ENCODE data around the gene ZNF557.

ZNF557 gene

DNA sequence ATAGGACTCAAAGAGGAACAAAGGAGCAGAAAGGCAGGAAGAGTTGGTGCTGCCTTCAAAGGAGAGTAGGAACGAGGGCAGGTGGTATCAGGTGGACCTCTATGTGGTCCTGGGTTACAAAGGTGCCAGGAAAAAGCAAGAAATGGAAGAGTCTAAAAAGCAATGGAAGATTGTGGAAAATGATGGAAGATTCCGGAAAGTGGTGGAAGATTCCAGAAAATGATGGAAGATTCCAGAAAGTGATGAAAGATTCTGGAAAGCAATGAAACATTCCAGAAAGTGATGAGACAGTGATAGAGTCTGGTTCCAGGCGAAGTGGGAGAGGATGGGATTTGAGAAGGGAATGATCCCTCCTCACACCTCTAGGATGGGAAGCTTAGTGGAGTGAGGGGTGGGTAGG, 55.3 kb downstream of the ZNF557 start:
- H3K9me3 ChIP-seq (ENCODE audit: control insufficient read depth in 1 of 2, low read length in 2 of 2) = peaks cover 8 to 9% of the 10 kb centered on the region in 2 donors
- no peak overlapping the region for H3K9ac ChIP-seq (ENCODE audit: low read depth in 1 of 2, low read length in 2 of 2)
- no peak overlapping the region for H3K4me3 ChIP-seq (ENCODE audit: low read depth in 1 of 2, low read length in 2 of 2)
- no peaks in the 10 kb centered on the region for H3K4me1 ChIP-seq (ENCODE audit: control insufficient read depth in 1 of 2, insufficient read depth in 2 of 2, low read length in 2 of 2)
- H3K36me3 ChIP-seq (ENCODE audit: control insufficient read depth in 1 of 2, insufficient read depth in 2 of 2, low read length in 2 of 2) = peaks cover 41 to 70% of the 10 kb centered on the region in 2 donors
- H3K27ac ChIP-seq (ENCODE audit: low read depth, low read length) = no peak overlapping the region
- H3K27me3 ChIP-seq (ENCODE audit: control insufficient read depth in 1 of 2, insufficient read depth in 2 of 2, low read length in 2 of 2) = no peaks in the 10 kb centered on the region

DNA sequence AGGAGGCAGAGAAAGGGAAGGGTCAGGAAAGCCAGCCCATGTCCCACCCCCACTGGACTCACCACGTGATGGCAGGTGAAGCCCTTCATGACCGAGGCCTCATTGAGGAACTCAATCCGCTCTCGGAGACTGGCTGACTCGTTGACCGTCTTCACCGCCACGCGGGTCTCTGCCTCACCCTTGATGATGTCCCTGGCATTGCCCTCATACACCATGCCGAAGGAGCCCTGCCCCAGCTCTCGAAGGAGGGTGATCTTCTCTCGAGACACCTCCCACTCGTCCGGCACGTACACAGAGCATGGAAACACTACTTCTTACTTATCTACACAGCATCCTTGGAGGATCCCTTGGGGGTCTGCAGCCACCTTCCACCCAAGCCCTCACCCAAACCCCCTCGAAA, 55.7 kb downstream of the ZNF557 start:
- H3K27me3 ChIP-seq (ENCODE audit: control insufficient read depth in 1 of 2, insufficient read depth in 2 of 2, low read length in 2 of 2) = no peaks in the 10 kb centered on the region
- no peak overlapping the region for H3K9ac ChIP-seq (ENCODE audit: low read depth in 1 of 2, low read length in 2 of 2)
- no peak overlapping the region for H3K27ac ChIP-seq (ENCODE audit: low read depth, low read length)
- H3K4me1 ChIP-seq (ENCODE audit: control insufficient read depth in 1 of 2, insufficient read depth in 2 of 2, low read length in 2 of 2) = no peaks in the 10 kb centered on the region
- H3K36me3 ChIP-seq (ENCODE audit: control insufficient read depth in 1 of 2, insufficient read depth in 2 of 2, low read length in 2 of 2) = peaks cover 44 to 72% of the 10 kb centered on the region in 2 donors
- H3K4me3 ChIP-seq (ENCODE audit: low read depth in 1 of 2, low read length in 2 of 2) = no peak overlapping the region
- H3K9me3 ChIP-seq (ENCODE audit: control insufficient read depth in 1 of 2, low read length in 2 of 2) = peaks cover 8 to 9% of the 10 kb centered on the region in 2 donors

DNA sequence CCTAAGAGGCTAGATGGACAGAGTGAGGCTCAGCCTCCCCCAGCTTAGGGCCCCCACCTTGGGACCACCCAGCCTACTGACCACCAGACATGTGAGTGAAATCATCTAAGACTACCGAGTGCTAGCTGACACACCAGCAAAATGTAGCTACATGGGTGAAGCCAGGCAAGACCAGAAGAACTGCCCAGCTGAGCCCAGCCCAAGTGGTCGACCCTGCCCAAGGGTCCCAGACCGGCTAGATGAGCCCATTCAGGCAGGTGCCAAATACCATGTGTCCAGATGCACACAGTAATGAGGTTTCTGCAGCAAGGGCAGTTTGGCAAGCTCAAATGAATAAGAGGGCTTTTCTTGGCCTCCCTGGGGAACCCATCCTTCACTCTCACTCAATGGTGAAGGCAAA, 56.6 kb downstream of the ZNF557 start:
- Histone ChIP-seq H3K36me3 (ENCODE audit: control insufficient read depth in 1 of 2, insufficient read depth in 2 of 2, low read length in 2 of 2) (peaks cover 41 to 69% of the 10 kb centered on the region in 2 donors), H3K9me3 (ENCODE audit: control insufficient read depth in 1 of 2, low read length in 2 of 2) (peaks cover 8 to 9% of the 10 kb centered on the region in 2 donors), H3K4me1 (ENCODE audit: control insufficient read depth in 1 of 2, insufficient read depth in 2 of 2, low read length in 2 of 2) (no peaks in the 10 kb centered on the region), H3K27me3 (ENCODE audit: control insufficient read depth in 1 of 2, insufficient read depth in 2 of 2, low read length in 2 of 2) (no peaks in the 10 kb centered on the region), H3K9ac (ENCODE audit: low read depth in 1 of 2, low read length in 2 of 2) (no peak overlapping the region), H3K27ac (ENCODE audit: low read depth, low read length) (no peak overlapping the region), H3K4me3 (ENCODE audit: low read depth in 1 of 2, low read length in 2 of 2) (peak overlapping the region in 1 of 2 donors; percentile 13)

DNA sequence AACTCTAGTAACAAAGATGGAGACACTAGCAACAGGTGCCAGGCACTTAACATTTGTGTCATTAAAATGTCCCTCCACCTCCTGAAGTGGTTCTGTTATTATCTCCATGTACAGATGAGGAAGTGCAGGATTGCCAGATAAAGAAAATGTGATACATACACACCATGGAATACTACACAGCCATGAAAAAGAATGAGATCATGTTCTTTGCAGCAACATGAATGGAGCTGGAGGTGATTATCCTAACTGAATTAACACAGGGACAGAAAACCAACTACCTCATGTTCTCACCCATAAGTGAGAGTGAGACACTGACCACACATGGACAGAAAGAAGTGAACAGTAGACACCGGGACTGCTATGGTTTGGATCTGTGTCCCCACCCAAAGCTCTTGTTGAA, 60.5 kb downstream of the ZNF557 start:
- H3K27me3 ChIP-seq (ENCODE audit: control insufficient read depth in 1 of 2, insufficient read depth in 2 of 2, low read length in 2 of 2) = no peaks in the 10 kb centered on the region
- H3K4me1 ChIP-seq (ENCODE audit: control insufficient read depth in 1 of 2, insufficient read depth in 2 of 2, low read length in 2 of 2) = no peaks in the 10 kb centered on the region
- H3K36me3 ChIP-seq (ENCODE audit: control insufficient read depth in 1 of 2, insufficient read depth in 2 of 2, low read length in 2 of 2) = peaks cover 31 to 55% of the 10 kb centered on the region in 2 donors
- no peak overlapping the region for H3K27ac ChIP-seq (ENCODE audit: low read depth, low read length)
- H3K9ac ChIP-seq (ENCODE audit: low read depth in 1 of 2, low read length in 2 of 2) = no peak overlapping the region
- H3K9me3 ChIP-seq (ENCODE audit: control insufficient read depth in 1 of 2, low read length in 2 of 2) = peaks cover 8 to 9% of the 10 kb centered on the region in 2 donors
- H3K4me3 ChIP-seq (ENCODE audit: low read depth in 1 of 2, low read length in 2 of 2) = no peak overlapping the region

DNA sequence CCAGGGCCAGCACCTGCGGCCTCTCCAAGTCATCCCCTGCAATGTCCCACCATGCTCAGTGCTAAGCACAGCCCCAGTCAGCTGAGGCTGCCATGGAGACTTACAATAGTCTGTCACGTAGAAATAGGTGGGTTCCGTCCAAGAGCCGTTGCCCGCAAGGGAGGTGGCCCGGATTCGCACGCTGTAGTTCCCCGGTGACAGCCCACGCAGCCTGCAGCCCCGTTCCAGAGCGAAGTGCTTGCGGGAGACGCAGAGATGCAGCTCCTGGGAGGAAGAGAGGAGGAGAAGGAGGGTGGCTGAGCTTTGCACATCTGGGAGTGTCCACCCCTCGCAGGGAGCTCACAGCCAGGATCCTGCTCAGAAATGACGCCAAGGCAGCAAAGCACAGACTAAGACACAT, 62.6 kb downstream of the ZNF557 start:
- peaks cover 18 to 35% of the 10 kb centered on the region in 2 donors for H3K36me3 ChIP-seq (ENCODE audit: control insufficient read depth in 1 of 2, insufficient read depth in 2 of 2, low read length in 2 of 2)
- H3K9ac ChIP-seq (ENCODE audit: low read depth in 1 of 2, low read length in 2 of 2) = no peak overlapping the region
- no peaks in the 10 kb centered on the region for H3K9me3 ChIP-seq (ENCODE audit: control insufficient read depth in 1 of 2, low read length in 2 of 2)
- H3K4me1 ChIP-seq (ENCODE audit: control insufficient read depth in 1 of 2, insufficient read depth in 2 of 2, low read length in 2 of 2) = no peaks in the 10 kb centered on the region
- H3K27ac ChIP-seq (ENCODE audit: low read depth, low read length) = no peak overlapping the region
- no peak overlapping the region for H3K4me3 ChIP-seq (ENCODE audit: low read depth in 1 of 2, low read length in 2 of 2)
- no peaks in the 10 kb centered on the region for H3K27me3 ChIP-seq (ENCODE audit: control insufficient read depth in 1 of 2, insufficient read depth in 2 of 2, low read length in 2 of 2)

DNA sequence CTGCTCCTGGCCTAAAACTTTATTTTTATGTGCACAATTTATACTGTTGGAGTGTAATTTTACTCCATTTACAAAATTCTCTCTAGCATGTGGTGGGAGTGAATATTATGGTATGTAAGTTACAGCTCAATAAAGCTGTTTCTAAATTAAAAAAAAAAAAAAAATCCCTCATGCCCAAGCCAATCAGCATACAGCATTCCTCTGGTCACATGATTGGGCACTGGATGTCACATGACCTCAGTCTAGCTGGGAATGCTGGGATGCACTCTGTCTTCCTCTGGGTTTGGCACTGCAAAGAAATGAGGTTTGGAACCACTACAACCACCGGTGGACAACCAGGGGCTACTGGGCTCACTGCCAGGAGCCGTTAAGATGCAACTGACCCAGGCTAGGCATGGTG, 67.6 kb downstream of the ZNF557 start:
- H3K27ac ChIP-seq (ENCODE audit: low read depth, low read length) = no peak overlapping the region
- no peaks in the 10 kb centered on the region for H3K27me3 ChIP-seq (ENCODE audit: control insufficient read depth in 1 of 2, insufficient read depth in 2 of 2, low read length in 2 of 2)
- H3K9me3 ChIP-seq (ENCODE audit: control insufficient read depth in 1 of 2, low read length in 2 of 2) = no peaks in the 10 kb centered on the region
- H3K4me1 ChIP-seq (ENCODE audit: control insufficient read depth in 1 of 2, insufficient read depth in 2 of 2, low read length in 2 of 2) = no peaks in the 10 kb centered on the region
- H3K36me3 ChIP-seq (ENCODE audit: control insufficient read depth in 1 of 2, insufficient read depth in 2 of 2, low read length in 2 of 2) = peaks cover 27 to 38% of the 10 kb centered on the region in 2 donors
- no peak overlapping the region for H3K9ac ChIP-seq (ENCODE audit: low read depth in 1 of 2, low read length in 2 of 2)
- H3K4me3 ChIP-seq (ENCODE audit: low read depth in 1 of 2, low read length in 2 of 2) = no peak overlapping the region

Measured in duodenal mucosa (tissue), 2 donors.